Tibial nerve (tissue), 4 donors: ENCODE data around the gene GPC5.

Source experiments
- EP300 ChIP-seq, 2 donors: sonication (generic); formaldehyde crosslinking; IDR thresholded peaks; one replicate each; pipeline ENCODE4 v1.6.1; 2017; ENCODE audit warnings: antibody characterized with exemption in 2 of 2, mild to moderate bottlenecking in 1 of 2
- TF ChIP-seq, protein P1 (sequence below), 5 experiments: fragments of 200-600 bp in 3 of 5; fragments of 450-650 bp in 2 of 5; sonication (generic) in 3 of 5; IDR thresholded peaks; one replicate each; pipeline ENCODE4 v1.5.1; 2016 to 2019; ENCODE audit warnings: antibody characterized with exemption in 5 of 5, mild to moderate bottlenecking in 3 of 5, moderate library complexity in 2 of 5

GRCh38 chr13:91389186-91389585, 9.2 kb upstream of the GPC5 start:
- TF ChIP-seq, protein P1, sequence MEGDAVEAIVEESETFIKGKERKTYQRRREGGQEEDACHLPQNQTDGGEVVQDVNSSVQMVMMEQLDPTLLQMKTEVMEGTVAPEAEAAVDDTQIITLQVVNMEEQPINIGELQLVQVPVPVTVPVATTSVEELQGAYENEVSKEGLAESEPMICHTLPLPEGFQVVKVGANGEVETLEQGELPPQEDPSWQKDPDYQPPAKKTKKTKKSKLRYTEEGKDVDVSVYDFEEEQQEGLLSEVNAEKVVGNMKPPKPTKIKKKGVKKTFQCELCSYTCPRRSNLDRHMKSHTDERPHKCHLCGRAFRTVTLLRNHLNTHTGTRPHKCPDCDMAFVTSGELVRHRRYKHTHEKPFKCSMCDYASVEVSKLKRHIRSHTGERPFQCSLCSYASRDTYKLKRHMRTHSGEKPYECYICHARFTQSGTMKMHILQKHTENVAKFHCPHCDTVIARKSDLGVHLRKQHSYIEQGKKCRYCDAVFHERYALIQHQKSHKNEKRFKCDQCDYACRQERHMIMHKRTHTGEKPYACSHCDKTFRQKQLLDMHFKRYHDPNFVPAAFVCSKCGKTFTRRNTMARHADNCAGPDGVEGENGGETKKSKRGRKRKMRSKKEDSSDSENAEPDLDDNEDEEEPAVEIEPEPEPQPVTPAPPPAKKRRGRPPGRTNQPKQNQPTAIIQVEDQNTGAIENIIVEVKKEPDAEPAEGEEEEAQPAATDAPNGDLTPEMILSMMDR (IDR thresholded peaks at IDR 0.05): no peak
- TF ChIP-seq EP300 (IDR thresholded peaks at IDR 0.05): no peak
